ENCODE results near the gene ABHD15.
"Not testable (repeated sequence)": the region's sequence is repeated elsewhere in the genome, so short reads cannot be mapped to it uniquely, and the experiment has no call there.

Gene ABHD15

GRCh38 chr17:29568331-29569244, 1.8 kb upstream of the ABHD15 start, which contains the start of gene TP53I13:
TSS of gene TP53I13 (plus strand) at chr17:29568701. CDS start at chr17:29568759, 58 bp downstream.
- peak; percentile 71 for DNase-seq (ENCODE audit: low spot score)

GRCh38 chr17:29567554-29568330, 905 bp upstream of the ABHD15 start:
- DNase-seq (ENCODE audit: low spot score): peak; percentile 76

GRCh38 chr17:29567304-29567553, 392 bp upstream of the ABHD15 start:
- DNase-seq (ENCODE audit: low spot score): no peak

- DNase-seq (ENCODE audit: low spot score): peak; percentile 59
Observed at GRCh38 chr17:29565643-29566472, 979 bp downstream of the ABHD15 start.

- no peak for DNase-seq (ENCODE audit: low spot score)
Observed at GRCh38 chr17:29563816-29564215, 3.0 kb downstream of the ABHD15 start.

- DNase-seq (ENCODE audit: low spot score): no peak
Observed at GRCh38 chr17:29562615-29563014, 4.2 kb downstream of the ABHD15 start.

- no peak for DNase-seq (ENCODE audit: low spot score)
Observed at GRCh38 chr17:29561554-29562517, 5.0 kb downstream of the ABHD15 start.

GRCh38 chr17:29560316-29560715, 6.5 kb downstream of the ABHD15 start:
- no peak for DNase-seq (ENCODE audit: low spot score)

GRCh38 chr17:29559640-29560039, 7.2 kb downstream of the ABHD15 start:
- no peak for DNase-seq (ENCODE audit: low spot score)

GRCh38 chr17:29558139-29558538, 8.7 kb downstream of the ABHD15 start:
- not testable (repeated sequence) for DNase-seq (ENCODE audit: low spot score)

- no peak for DNase-seq (ENCODE audit: low spot score)
Observed at GRCh38 chr17:29557739-29558116, 9.1 kb downstream of the ABHD15 start.

- DNase-seq (ENCODE audit: low spot score): no peak
Observed at GRCh38 chr17:29557085-29557738, 9.6 kb downstream of the ABHD15 start.

- no peak for DNase-seq (ENCODE audit: low spot score)
Observed at GRCh38 chr17:29555840-29556239, 11.0 kb downstream of the ABHD15 start.

- no peak for DNase-seq (ENCODE audit: low spot score)
Observed at GRCh38 chr17:29549177-29549923, 17.5 kb downstream of the ABHD15 start.

- no peak for DNase-seq (ENCODE audit: low spot score)
Observed at GRCh38 chr17:29546830-29547229, 20.0 kb downstream of the ABHD15 start.

GRCh38 chr17:29546085-29546484, 20.8 kb downstream of the ABHD15 start:
- no peak for DNase-seq (ENCODE audit: low spot score)

GRCh38 chr17:29544066-29544465, 22.8 kb downstream of the ABHD15 start:
- DNase-seq (ENCODE audit: low spot score): no peak

GRCh38 chr17:29533976-29534375, 32.9 kb downstream of the ABHD15 start:
- no peak for DNase-seq (ENCODE audit: low spot score)

- DNase-seq (ENCODE audit: low spot score): no peak
Observed at GRCh38 chr17:29526322-29526721, 40.5 kb downstream of the ABHD15 start.

GRCh38 chr17:29524692-29525091, 42.1 kb downstream of the ABHD15 start:
- no peak for DNase-seq (ENCODE audit: low spot score)
